Nephron (organoid): Measurements from ENCODE around the gene TTBK1.
"Not testable (repeated sequence)": the region's sequence is repeated elsewhere in the genome, so short reads cannot be mapped to it uniquely, and the experiment has no call there.

ENCODE experiments used
- H3K27ac Mint-ChIP-seq, 3 experiments: 2 replicates each; pipeline ENCODE4 v1.8.0; 2020; ENCODE audit warnings: mixed read lengths in 3 of 3, mild to moderate bottlenecking in 2 of 3, moderate library complexity in 1 of 3
- H3K27me3 Mint-ChIP-seq: 2 replicates; pipeline ENCODE4 v1.8.0; 2021; ENCODE audit warnings: low read depth, mild to moderate bottlenecking, moderate library complexity, mixed read lengths
- H3K36me3 Mint-ChIP-seq: 2 replicates; pipeline ENCODE4 v1.8.0; 2020; ENCODE audit warnings: low read depth, mixed read lengths
- H3K4me1 Mint-ChIP-seq: 2 replicates; pipeline ENCODE4 v1.8.0; 2020; ENCODE audit warnings: mixed read lengths
- H3K4me3 Mint-ChIP-seq, 3 experiments: 2 replicates each; pipeline ENCODE4 v1.8.0; 2020; ENCODE audit warnings: mild to moderate bottlenecking in 3 of 3, mixed read lengths in 3 of 3, moderate library complexity in 2 of 3
- H3K9me3 Mint-ChIP-seq: 2 replicates; pipeline ENCODE4 v1.8.0; 2020; ENCODE audit warnings: mixed read lengths
- TF ChIP-seq, protein P1 (sequence below), 3 experiments: fragments of 200-600 bp; sonication (generic); IDR thresholded peaks; one replicate each; pipeline ENCODE4 v1.5.0; 2021; ENCODE audit warnings: antibody characterized with exemption in 3 of 3; ENCODE audit not compliant: unreplicated experiment in 3 of 3

TTBK1 gene

DNA sequence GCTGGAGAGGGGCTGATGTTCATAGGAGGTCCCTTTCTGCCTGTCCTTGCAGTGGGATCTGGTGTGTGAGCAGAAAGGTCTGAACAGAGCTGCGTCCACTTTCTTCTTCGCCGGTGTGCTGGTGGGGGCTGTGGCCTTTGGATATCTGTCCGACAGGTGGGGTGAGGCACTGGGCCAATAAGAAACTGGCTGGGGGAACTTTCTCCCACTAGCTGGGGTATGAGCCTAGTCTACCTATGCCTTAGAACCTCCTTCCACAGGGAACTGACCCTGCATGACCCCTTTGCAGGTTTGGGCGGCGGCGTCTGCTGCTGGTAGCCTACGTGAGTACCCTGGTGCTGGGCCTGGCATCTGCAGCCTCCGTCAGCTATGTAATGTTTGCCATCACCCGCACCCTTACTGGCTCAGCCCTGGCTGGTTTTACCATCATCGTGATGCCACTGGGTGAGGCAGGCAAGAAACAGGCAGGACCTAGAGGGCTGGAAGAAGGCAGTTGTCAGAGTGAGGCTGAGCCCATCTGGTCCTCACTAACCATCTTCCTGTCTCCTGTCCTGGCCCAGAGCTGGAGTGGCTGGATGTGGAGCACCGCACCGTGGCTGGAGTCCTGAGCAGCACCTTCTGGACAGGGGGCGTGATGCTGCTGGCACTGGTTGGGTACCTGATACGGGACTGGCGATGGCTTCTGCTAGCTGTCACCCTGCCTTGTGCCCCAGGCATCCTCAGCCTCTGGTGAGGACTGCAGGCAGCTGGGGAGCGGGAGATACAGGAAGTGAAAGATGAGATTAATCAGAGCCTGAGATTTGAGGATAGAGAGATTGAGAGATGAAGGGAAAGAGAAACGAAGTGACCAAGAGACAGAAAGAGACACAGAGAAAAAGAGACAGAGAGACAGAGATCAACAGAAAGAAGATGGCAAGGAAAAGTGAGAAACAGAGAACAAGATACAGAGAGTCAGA, 56.3 kb downstream of the TTBK1 start:
- H3K4me3 Mint-ChIP-seq, result no peak overlapping the region
- H3K9me3 Mint-ChIP-seq, result no peaks in the 10 kb centered on the region

DNA sequence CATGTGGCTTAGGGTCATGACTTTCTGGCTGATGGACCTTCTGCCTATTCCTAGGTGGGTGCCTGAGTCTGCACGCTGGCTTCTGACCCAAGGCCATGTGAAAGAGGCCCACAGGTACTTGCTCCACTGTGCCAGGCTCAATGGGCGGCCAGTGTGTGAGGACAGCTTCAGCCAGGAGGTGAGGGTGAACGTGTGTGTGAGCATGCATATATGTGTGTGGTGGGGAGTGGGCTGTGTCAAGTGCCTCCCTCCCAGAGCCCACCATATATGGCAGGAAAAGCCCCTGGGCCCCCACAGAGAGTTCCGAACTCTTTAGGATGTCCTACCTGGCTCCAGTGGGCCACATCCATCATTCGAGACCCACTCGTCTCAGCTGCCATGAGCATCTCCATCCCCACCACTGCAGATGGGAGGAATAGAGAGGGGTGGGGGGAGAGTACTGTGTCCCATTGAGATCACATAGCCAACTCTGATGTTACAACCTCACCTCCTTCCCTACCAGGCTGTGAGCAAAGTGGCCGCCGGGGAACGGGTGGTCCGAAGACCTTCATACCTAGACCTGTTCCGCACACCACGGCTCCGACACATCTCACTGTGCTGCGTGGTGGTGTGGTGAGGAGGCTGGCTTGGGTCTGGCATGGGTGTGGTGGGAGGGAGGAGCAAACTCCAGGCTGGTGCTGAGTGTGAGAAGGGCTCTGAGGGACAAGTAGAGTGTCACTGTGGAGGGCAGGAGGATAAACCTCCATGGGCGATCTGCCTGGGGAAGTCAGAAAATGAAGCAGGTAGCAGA, 58.0 kb downstream of the TTBK1 start:
- Mint-ChIP-seq H3K9me3 (no peaks in the 10 kb centered on the region), H3K4me1 (no peaks in the 10 kb centered on the region), H3K4me3 (no peak overlapping the region), H3K27me3 (peaks cover 10% of the 10 kb centered on the region), H3K36me3 (no peaks in the 10 kb centered on the region), H3K27ac (no peak overlapping the region)
- TF ChIP-seq, protein P1, sequence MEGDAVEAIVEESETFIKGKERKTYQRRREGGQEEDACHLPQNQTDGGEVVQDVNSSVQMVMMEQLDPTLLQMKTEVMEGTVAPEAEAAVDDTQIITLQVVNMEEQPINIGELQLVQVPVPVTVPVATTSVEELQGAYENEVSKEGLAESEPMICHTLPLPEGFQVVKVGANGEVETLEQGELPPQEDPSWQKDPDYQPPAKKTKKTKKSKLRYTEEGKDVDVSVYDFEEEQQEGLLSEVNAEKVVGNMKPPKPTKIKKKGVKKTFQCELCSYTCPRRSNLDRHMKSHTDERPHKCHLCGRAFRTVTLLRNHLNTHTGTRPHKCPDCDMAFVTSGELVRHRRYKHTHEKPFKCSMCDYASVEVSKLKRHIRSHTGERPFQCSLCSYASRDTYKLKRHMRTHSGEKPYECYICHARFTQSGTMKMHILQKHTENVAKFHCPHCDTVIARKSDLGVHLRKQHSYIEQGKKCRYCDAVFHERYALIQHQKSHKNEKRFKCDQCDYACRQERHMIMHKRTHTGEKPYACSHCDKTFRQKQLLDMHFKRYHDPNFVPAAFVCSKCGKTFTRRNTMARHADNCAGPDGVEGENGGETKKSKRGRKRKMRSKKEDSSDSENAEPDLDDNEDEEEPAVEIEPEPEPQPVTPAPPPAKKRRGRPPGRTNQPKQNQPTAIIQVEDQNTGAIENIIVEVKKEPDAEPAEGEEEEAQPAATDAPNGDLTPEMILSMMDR (IDR thresholded peaks at IDR 0.05; ENCODE audit: unreplicated experiment in 3 of 3), result no peak

More for the DNA sequence above, 56.3 kb downstream of the TTBK1 start:
- H3K27me3 Mint-ChIP-seq, result peaks cover 10% of the 10 kb centered on the region
- H3K36me3 Mint-ChIP-seq, result no peaks in the 10 kb centered on the region
- no peak overlapping the region for H3K27ac Mint-ChIP-seq
- TF ChIP-seq, protein P1 (IDR thresholded peaks at IDR 0.05; ENCODE audit: unreplicated experiment in 3 of 3), result no peak
- H3K4me1 Mint-ChIP-seq, result no peaks in the 10 kb centered on the region

DNA sequence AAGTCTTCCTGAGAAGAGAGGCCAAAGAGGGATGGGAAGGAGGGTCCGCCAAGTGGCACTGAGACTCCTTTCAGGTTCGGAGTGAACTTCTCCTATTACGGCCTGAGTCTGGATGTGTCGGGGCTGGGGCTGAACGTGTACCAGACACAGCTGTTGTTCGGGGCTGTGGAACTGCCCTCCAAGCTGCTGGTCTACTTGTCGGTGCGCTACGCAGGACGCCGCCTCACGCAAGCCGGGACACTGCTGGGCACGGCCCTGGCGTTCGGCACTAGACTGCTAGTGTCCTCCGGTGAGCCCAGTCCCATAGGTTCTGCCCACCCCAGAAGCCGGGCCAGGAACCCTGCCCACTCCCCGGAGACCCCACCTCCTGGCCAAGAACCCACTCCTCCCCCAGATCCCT, 58.8 kb downstream of the TTBK1 start:
- Mint-ChIP-seq H3K4me3 (no peak overlapping the region), H3K27me3 (peaks cover 16% of the 10 kb centered on the region), H3K9me3 (no peaks in the 10 kb centered on the region), H3K4me1 (no peaks in the 10 kb centered on the region), H3K36me3 (no peaks in the 10 kb centered on the region), H3K27ac (no peak overlapping the region)
- TF ChIP-seq, protein P1 (IDR thresholded peaks at IDR 0.05; ENCODE audit: unreplicated experiment in 3 of 3), result no peak

DNA sequence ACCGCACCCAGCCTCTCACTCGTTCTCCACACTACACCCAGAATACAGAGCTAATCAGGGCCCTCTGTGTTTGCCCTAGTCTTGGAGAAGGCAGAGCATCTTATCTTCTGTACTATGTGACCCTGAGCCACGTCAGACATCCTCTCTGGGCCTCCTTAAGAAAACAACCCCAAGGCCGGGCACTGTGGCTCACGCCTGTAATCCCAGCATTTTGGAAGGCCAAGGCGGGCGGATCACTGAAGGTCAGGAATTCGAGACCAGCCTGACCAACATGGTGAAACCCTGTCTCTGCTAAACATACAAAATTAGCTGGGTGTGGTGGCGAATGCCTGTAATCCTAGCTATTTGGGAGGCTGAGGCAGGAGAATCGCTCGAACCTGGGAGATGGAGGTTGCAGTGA, 59.7 kb downstream of the TTBK1 start:
- H3K27ac Mint-ChIP-seq, H3K4me1 Mint-ChIP-seq, H3K9me3 Mint-ChIP-seq, H3K36me3 Mint-ChIP-seq, H3K4me3 Mint-ChIP-seq: not testable (repeated sequence)
- H3K27me3 Mint-ChIP-seq, result peaks cover 22% of the 10 kb centered on the region

DNA sequence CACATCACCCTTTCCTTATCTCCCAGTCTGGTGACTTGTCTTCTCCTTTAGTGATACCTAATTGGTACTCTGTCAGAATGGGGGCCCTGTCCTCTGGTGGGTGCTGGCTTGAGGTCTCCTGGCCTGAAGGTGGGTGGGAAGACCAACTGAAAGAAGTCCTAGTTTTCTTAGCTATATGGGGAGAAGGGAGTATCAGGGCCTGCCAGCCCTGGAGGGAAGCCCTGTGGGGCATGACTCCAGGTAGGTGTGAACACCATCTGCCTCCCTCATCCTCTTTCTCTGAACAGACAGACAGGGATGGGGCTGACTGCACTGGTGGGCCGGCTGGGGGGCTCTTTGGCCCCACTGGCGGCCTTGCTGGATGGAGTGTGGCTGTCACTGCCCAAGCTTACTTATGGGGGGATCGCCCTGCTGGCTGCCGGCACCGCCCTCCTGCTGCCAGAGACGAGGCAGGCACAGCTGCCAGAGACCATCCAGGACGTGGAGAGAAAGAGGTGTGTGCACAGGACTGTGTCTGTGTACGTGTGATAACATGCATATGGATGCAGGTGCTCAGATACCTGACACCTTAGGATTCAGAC, 60.6 kb downstream of the TTBK1 start:
- H3K27ac Mint-ChIP-seq, result no peak overlapping the region
- peaks cover 26% of the 10 kb centered on the region for H3K27me3 Mint-ChIP-seq
- no peaks in the 10 kb centered on the region for H3K9me3 Mint-ChIP-seq

More for the DNA sequence above, 60.6 kb downstream of the TTBK1 start:
- H3K4me1 Mint-ChIP-seq, result peaks cover 3% of the 10 kb centered on the region
- TF ChIP-seq, protein P1 (IDR thresholded peaks at IDR 0.05; ENCODE audit: unreplicated experiment in 3 of 3), result no peak
- no peak overlapping the region for H3K4me3 Mint-ChIP-seq
- no peaks in the 10 kb centered on the region for H3K36me3 Mint-ChIP-seq
